HT-29 (cell line): ENCODE data around the gene MIPEP. TPM values are rescaled to one million over a fixed set of nuclear protein-coding genes. Genes with fewer than 3 reads are reported as not detected.
"Not testable (repeated sequence)": the region's sequence is repeated elsewhere in the genome, so short reads cannot be mapped to it uniquely, and the experiment has no call there.

Experiments used
- DNase-seq: peaks from one replicate; pipeline ENCODE4 v3.0.0-alpha.2; 2015; ENCODE audit warnings: low spot score
- total RNA-seq: library from RNA; depleted of rRNA; stranded (reverse); fragments of >200 nt; shearing (Covaris generic); gene quantifications from 2 replicates; pipeline ENCODE4 v1.2.3, GENCODE V29; 2014

MIPEP gene
- total RNA-seq, 1 experiment from 2014 or later: 33.1 TPM

GRCh38 chr13:23776698-23777574 is 112.3 kb downstream of the MIPEP start:
- no peak for DNase-seq

- no peak for DNase-seq
Measured at GRCh38 chr13:23772717-23773116, 116.5 kb downstream of the MIPEP start.

GRCh38 chr13:23771956-23772355 is 117.2 kb downstream of the MIPEP start:
- no peak for DNase-seq

DNA sequence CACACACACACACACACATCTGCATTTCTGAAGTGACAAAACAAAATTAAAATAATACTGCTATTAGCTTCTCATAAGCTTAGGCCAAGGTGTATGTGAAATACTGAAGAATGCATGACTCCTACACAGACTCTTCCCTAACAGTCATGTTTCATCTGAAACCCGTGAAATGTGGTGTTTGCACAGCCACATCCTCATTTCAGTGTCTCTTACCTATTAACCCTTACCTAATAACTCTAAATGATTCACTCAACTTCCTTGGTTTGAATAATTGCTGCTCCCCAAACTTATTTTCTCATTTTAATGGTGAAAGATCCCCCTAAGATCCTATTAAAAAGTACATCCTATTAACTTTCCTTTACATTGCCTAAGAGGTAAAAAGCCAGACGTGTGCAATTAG is 117.6 kb downstream of the MIPEP start:
- no peak for DNase-seq

GRCh38 chr13:23770973-23771372 is 118.2 kb downstream of the MIPEP start:
- DNase-seq: no peak

GRCh38 chr13:23770428-23770827 is 118.8 kb downstream of the MIPEP start:
- no peak for DNase-seq

DNA sequence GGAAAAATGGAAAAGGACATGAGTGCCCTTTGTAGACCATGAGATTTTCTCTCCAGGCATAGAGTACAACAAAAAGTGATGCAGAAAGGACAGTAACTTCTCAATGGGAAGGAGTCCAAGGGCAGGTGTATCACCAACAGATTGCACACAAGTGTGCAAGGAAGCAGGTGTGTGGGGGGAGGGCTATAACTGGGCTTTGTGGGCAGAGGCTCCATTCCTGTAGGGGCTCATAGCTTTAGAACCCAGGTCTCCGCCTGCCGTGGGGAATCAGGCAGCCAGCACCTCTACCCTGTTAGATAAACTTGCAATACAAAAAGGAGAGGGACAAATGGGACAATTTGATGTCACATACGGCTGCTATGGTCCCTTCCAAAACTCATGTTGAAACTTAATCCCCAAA is 119.8 kb downstream of the MIPEP start:
- no peak for DNase-seq

GRCh38 chr13:23767838-23768237 is 121.4 kb downstream of the MIPEP start:
- no peak for DNase-seq

- DNase-seq: no peak
Measured at GRCh38 chr13:23766939-23767338, 122.3 kb downstream of the MIPEP start.

GRCh38 chr13:23766283-23766682 is 122.9 kb downstream of the MIPEP start:
- DNase-seq: no peak

GRCh38 chr13:23765531-23765930 is 123.7 kb downstream of the MIPEP start:
- DNase-seq: no peak

GRCh38 chr13:23763318-23763717 is 125.9 kb downstream of the MIPEP start:
- DNase-seq: no peak

DNA sequence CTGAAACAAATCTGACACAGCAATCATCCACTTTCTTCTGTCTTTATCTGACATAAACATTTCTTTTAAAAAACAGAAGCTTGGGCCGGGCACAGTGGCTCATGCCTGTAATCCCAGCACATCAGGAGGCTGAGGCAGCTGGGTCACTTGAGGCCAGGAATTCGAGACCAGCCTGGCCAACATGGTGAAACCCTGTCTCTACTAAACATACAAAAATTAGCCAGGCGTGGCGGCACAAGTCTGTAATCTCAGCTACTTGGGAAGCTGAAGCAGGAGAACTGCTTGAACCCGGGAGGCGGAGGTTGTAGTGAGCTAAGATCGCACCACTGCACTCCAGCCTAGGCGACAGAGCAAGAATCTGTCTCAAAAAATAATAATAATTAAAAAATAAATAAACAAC is 127.4 kb downstream of the MIPEP start:
- DNase-seq: not testable (repeated sequence)

GRCh38 chr13:23760000-23760399 is 129.2 kb downstream of the MIPEP start:
- DNase-seq: no peak

DNA sequence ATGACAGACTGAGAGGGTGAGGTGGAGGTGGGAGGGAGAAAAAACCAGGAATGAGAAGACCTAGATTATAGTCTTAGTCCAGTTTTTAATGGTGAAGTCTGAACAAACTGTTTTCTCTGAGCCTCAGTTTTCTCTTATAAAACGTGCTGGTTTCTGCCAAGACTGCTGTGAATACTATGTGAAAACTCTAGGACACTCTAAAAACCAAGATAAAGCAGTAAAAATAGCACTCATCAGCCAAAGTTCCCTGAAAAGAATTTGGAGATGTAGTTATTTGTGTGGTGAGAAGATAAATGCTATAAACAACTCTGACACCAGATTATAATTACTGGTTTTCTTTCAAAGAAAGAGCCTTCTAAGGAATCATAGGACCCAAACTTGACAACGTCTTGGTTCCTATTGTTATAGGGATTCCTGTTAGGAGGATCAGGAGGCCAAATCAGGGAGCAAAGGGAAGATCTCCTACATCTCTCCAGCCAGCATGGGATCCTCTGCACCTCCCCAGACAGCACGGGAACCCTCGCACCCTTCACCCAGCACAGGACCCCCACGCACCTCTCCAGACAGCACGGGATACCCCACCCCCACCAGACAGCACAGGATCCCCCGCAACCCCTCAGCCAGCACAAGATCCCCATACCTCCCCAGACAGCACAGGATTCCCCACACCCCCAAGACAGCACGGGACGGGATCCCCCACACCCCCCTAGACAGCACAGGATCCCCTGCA is 130.2 kb downstream of the MIPEP start:
- no peak for DNase-seq

GRCh38 chr13:23754997-23755396 is 134.2 kb downstream of the MIPEP start:
- no peak for DNase-seq

DNA sequence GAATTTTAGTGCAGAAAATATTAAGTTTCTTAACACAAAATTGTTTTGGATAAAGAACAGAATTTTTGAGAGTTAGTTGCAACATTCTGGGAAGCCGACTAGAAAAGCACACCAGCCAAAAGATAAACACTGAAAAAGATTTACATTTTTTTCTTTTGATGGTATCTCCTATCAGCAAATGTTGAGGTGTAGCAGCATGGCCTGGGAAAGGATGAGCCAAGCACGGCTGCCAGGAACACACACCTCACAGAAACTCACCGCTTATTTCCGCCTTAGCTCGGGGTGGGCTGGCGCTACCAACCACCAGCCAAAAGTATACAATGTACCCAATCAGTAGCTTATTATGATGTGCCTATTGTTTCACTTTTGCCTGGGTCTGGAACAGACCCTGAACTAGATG is 134.7 kb downstream of the MIPEP start:
- no peak for DNase-seq

DNA sequence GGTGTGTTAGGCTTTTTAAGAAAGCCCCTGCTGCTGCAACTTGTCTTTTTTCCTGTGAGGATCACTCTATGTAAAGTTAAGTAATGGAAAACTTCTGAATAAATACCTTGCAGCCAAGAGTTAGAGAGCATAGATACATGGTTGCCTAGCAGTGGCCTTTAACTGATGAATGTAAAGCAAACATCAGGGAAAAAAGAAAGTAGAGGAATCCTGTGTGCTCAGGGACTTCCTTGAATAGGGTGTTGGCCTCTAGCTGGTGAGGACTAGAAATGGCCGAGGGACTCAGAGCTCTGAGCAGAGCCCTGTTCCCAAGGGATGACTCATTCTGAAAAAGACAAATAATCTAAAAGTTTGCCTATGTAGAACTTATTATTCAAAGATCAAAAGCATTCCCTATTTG is 135.7 kb downstream of the MIPEP start:
- peak; percentile 63 for DNase-seq

- DNase-seq: no peak
Measured at GRCh38 chr13:23752111-23753001, 136.8 kb downstream of the MIPEP start.

DNA sequence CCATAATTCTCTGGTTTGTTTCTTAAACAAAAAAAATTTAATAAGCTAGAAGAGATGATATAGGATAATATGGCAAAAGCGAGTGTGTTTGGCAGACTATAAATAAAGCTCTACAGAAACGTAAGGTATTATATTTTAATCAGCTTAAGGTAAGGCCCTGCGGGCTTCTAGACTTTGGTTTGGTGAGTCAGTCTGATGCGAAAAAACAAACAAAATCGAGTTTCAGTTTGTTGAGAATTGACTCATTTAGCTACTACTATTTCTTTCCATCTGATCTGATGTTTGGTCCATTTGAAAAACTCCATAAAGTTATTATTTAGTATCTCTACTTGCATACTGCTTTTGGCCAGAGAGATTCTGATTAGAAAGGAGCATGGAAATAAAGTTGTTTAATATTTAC is 138.0 kb downstream of the MIPEP start:
- no peak for DNase-seq

- no peak for DNase-seq
Measured at GRCh38 chr13:23750383-23751121, 138.6 kb downstream of the MIPEP start.
